ENCODE data around the gene GNB1L. TPM values are rescaled to one million over a fixed set of nuclear protein-coding genes. Genes with fewer than 3 reads are reported as not detected.

The GNB1L gene
- total and polyA plus RNA-seq, 2 of the 13 experiments (the other 11 are each of a cell fraction or from before 2014, with no cell fraction given), result 2.5 to 7.4 TPM

DNA sequence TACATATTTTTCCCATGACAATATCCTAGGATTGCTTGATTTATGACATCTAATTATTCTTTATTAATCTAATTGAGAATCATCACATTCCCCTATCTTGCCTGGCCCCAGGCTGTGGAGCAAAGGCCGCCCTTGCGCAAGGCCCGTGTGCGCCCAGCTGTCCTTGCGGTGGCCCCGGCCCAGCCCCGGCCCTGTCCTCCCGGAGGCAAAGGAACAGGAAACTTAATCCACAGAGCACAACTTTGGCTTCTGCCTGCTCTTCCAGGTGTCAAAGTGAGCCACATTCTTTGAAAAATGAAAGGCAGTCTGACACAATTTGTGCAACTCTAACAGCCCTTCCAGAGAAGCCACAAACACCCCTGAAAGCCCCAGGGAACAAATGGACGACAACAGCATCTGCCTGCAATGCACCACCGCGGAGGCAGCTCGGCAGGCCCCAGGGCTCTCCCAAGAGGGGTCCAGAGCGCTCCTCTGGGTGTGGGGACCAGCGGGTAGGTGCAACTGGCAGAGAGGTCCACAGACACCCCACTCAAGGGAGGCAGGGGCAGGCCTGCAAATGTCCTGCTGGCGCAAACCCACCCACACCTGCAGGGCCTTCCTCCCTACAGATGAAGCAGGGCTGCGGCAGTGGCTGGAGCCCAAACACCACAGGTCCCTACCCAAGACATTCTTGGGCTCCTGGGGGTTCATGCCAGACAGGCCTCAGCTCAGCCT, 30.3 kb downstream of the GNB1L start (continued):
- TF ChIP-seq, protein P1, sequence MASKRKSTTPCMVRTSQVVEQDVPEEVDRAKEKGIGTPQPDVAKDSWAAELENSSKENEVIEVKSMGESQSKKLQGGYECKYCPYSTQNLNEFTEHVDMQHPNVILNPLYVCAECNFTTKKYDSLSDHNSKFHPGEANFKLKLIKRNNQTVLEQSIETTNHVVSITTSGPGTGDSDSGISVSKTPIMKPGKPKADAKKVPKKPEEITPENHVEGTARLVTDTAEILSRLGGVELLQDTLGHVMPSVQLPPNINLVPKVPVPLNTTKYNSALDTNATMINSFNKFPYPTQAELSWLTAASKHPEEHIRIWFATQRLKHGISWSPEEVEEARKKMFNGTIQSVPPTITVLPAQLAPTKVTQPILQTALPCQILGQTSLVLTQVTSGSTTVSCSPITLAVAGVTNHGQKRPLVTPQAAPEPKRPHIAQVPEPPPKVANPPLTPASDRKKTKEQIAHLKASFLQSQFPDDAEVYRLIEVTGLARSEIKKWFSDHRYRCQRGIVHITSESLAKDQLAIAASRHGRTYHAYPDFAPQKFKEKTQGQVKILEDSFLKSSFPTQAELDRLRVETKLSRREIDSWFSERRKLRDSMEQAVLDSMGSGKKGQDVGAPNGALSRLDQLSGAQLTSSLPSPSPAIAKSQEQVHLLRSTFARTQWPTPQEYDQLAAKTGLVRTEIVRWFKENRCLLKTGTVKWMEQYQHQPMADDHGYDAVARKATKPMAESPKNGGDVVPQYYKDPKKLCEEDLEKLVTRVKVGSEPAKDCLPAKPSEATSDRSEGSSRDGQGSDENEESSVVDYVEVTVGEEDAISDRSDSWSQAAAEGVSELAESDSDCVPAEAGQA (IDR thresholded peaks at IDR 0.05; ENCODE audit: low read depth), result 0 out of 2 replicates have a peak, but pooled peaks have one; percentile 48
- TF ChIP-seq, protein P1 (CRISPR knock-in tag; IDR thresholded peaks at IDR 0.05; ENCODE audit: borderline replicate concordance), result no peak
- TF ChIP-seq, protein P2, sequence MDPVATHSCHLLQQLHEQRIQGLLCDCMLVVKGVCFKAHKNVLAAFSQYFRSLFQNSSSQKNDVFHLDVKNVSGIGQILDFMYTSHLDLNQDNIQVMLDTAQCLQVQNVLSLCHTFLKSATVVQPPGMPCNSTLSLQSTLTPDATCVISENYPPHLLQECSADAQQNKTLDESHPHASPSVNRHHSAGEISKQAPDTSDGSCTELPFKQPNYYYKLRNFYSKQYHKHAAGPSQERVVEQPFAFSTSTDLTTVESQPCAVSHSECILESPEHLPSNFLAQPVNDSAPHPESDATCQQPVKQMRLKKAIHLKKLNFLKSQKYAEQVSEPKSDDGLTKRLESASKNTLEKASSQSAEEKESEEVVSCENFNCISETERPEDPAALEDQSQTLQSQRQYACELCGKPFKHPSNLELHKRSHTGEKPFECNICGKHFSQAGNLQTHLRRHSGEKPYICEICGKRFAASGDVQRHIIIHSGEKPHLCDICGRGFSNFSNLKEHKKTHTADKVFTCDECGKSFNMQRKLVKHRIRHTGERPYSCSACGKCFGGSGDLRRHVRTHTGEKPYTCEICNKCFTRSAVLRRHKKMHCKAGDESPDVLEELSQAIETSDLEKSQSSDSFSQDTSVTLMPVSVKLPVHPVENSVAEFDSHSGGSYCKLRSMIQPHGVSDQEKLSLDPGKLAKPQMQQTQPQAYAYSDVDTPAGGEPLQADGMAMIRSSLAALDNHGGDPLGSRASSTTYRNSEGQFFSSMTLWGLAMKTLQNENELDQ (CRISPR knock-in tag; IDR thresholded peaks at IDR 0.05; ENCODE audit: borderline replicate concordance), result no peak
- peak; percentile 53 for TF ChIP-seq FOXA3 (CRISPR knock-in tag; IDR thresholded peaks at IDR 0.05)
- TF ChIP-seq MAFK (conservative IDR thresholded peaks at IDR 0.05 in 1 of 2, IDR thresholded peaks at IDR 0.05 in 1 of 2; ENCODE audit: low read length in 2 of 2), result no peak
- no peak for TF ChIP-seq RFX1 (IDR thresholded peaks at IDR 0.05)
- no peak for TF ChIP-seq NR2F2 (IDR thresholded peaks at IDR 0.05; ENCODE audit: borderline replicate concordance, low read depth)
- TF ChIP-seq ZBTB7A (CRISPR knock-in tag; IDR thresholded peaks at IDR 0.05), result no peak
- TF ChIP-seq, protein P3, sequence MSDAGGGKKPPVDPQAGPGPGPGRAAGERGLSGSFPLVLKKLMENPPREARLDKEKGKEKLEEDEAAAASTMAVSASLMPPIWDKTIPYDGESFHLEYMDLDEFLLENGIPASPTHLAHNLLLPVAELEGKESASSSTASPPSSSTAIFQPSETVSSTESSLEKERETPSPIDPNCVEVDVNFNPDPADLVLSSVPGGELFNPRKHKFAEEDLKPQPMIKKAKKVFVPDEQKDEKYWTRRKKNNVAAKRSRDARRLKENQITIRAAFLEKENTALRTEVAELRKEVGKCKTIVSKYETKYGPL (CRISPR knock-in tag; IDR thresholded peaks at IDR 0.05), result no peak
- TF ChIP-seq ATF7 (IDR thresholded peaks at IDR 0.05), result no peak
- TF ChIP-seq ATF7 (CRISPR knock-in tag; IDR thresholded peaks at IDR 0.05), result no peak
- no peak for TF ChIP-seq ZFP37 (CRISPR knock-in tag; IDR thresholded peaks at IDR 0.05; ENCODE audit: borderline replicate concordance)
- TF ChIP-seq CC2D1A (CRISPR knock-in tag; IDR thresholded peaks at IDR 0.05), result no peak
- no peak for TF ChIP-seq TCF7 (IDR thresholded peaks at IDR 0.05; ENCODE audit: low read depth)
- TF ChIP-seq ZNF652 (CRISPR knock-in tag; IDR thresholded peaks at IDR 0.05; ENCODE audit: borderline replicate concordance, low read depth), result no peak
- no peak for TF ChIP-seq MTF2 (CRISPR knock-in tag; IDR thresholded peaks at IDR 0.05; ENCODE audit: borderline replicate concordance)
- no peak; the same call in 1 of the 2 replicates for TF ChIP-seq ZNF788 (CRISPR knock-in tag; IDR thresholded peaks at IDR 0.05; ENCODE audit: borderline replicate concordance)
- TF ChIP-seq, protein P4, sequence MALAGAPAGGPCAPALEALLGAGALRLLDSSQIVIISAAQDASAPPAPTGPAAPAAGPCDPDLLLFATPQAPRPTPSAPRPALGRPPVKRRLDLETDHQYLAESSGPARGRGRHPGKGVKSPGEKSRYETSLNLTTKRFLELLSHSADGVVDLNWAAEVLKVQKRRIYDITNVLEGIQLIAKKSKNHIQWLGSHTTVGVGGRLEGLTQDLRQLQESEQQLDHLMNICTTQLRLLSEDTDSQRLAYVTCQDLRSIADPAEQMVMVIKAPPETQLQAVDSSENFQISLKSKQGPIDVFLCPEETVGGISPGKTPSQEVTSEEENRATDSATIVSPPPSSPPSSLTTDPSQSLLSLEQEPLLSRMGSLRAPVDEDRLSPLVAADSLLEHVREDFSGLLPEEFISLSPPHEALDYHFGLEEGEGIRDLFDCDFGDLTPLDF (CRISPR knock-in tag; IDR thresholded peaks at IDR 0.05), result no peak
- no peak for TF ChIP-seq NFIC (IDR thresholded peaks at IDR 0.05; ENCODE audit: low read length)
- TF ChIP-seq ZNF772 (CRISPR knock-in tag; IDR thresholded peaks at IDR 0.05), result no peak
- TF ChIP-seq ZNF225 (CRISPR knock-in tag; IDR thresholded peaks at IDR 0.05), result no peak

All from HepG2 (cell line).